GM12878 (cell line): ENCODE data around the gene CLCNKB. TPM values are rescaled to one million over a fixed set of nuclear protein-coding genes. Genes with fewer than 3 reads are reported as not detected.

Experiments
- ATAC-seq: fragments of 200-7000 bp; cut with Tn5 transposase; 3 replicates; pipeline ENCODE4 v1.9.1; 2020; ENCODE audit warnings: mild to moderate bottlenecking, moderate library complexity
- BruUV-seq: library from RNA; stranded (reverse); fragments of 400-500 nt; replicated peaks from 2 replicates; lab custom pipeline; 2021; lab: Mats Ljungman, UMichigan
- CTCF ChIA-PET: fragments of 300-600 bp; sonication (Branson Sonifier 250); formaldehyde crosslinking; extraction: SDS; loops from one replicate; lab custom pipeline; 2021; ENCODE audit warnings: inconsistent platforms; lab: Yijun Ruan, JAX
- POLR2A ChIA-PET: fragments of 350-600 bp; formaldehyde crosslinking; extraction: SDS; loops from one replicate; lab custom pipeline; 2021; ENCODE audit warnings: inconsistent platforms; lab: Charles Lee
- RAD21 ChIA-PET: fragments of 300-600 bp; sonication (Branson Sonifier 250); formaldehyde crosslinking; loops from one replicate; lab custom pipeline; 2023; ENCODE audit warnings: antibody characterized with exemption; ENCODE audit not compliant: unreplicated experiment; lab: Charles Lee
- SMC1A ChIA-PET: fragments of 300-600 bp; sonication (Branson Sonifier 250); formaldehyde crosslinking; loops from one replicate; lab custom pipeline; 2023; ENCODE audit not compliant: unreplicated experiment, uncharacterized antibody; lab: Charles Lee
- DNase-seq: peaks from one replicate; pipeline ENCODE4 v3.0.0-alpha.2; 2011; ENCODE audit warnings: low read depth, low spot score
- FAIRE-seq: peaks from 3 replicates; lab custom pipeline; 2011; peaks lifted over from hg19 to GRCh38; lab: Jason Lieb, UNC
- H2AFZ ChIP-seq: 2 replicates; pipeline ENCODE4 v1.6.0; 2011; ENCODE audit warnings: low read depth, low read length, control low read depth; ENCODE audit not compliant: control insufficient read depth
- H3K27ac ChIP-seq: 2 replicates; pipeline ENCODE4 v1.5.1; 2011; ENCODE audit warnings: control low read depth; ENCODE audit not compliant: control insufficient read depth, insufficient read depth
- H3K27me3 ChIP-seq, 2 experiments: replicated peaks in 1 of 2; 2 replicates each; pipeline versions ENCODE4 v1.6.0 to v1.6.1; 2011; ENCODE audit warnings: low read length in 1 of 2; ENCODE audit not compliant: control insufficient read depth in 2 of 2, insufficient read depth in 2 of 2
- H3K36me3 ChIP-seq, 2 experiments: 2 replicates each; pipeline ENCODE4 v1.5.1; 2011; ENCODE audit warnings: low read length in 1 of 2; ENCODE audit not compliant: control insufficient read depth in 2 of 2, insufficient read depth in 2 of 2
- H3K4me1 ChIP-seq: 2 replicates; pipeline ENCODE4 v1.6.1; 2011; ENCODE audit warnings: mild to moderate bottlenecking, low read length, moderate library complexity, mixed read lengths; ENCODE audit not compliant: control insufficient read depth, insufficient read depth
- H3K4me2 ChIP-seq: 2 replicates; pipeline ENCODE4 v1.6.0; 2011; ENCODE audit warnings: control low read depth; ENCODE audit not compliant: control insufficient read depth, insufficient read depth
- H3K4me3 ChIP-seq: fragments of 200-600 bp; sonication (generic); 2 replicates; pipeline ENCODE4 v1.5.1; 2016
- H3K79me2 ChIP-seq: 2 replicates; pipeline ENCODE4 v1.6.0; 2011; ENCODE audit warnings: low read length; ENCODE audit not compliant: control insufficient read depth, insufficient read depth
- H3K9ac ChIP-seq: 2 replicates; pipeline ENCODE4 v1.8.0; 2011; ENCODE audit warnings: low read length, control low read depth, mixed read lengths; ENCODE audit not compliant: control insufficient read depth, insufficient read depth
- H3K9me3 ChIP-seq: replicated peaks from 3 replicates; pipeline ENCODE4 v1.5.1; 2011; ENCODE audit warnings: mild to moderate bottlenecking, low read length; ENCODE audit not compliant: control insufficient read depth, insufficient read depth
- H4K20me1 ChIP-seq: 2 replicates; pipeline ENCODE4 v1.6.0; 2011; ENCODE audit not compliant: control insufficient read depth, insufficient read depth
- CHD2 ChIP-seq: IDR thresholded peaks from 2 replicates; pipeline ENCODE4 v1.6.1; 2011; ENCODE audit warnings: low read depth, low read length, improper control_type of control experiment, borderline replicate concordance
- DPF2 ChIP-seq: fragments of 450-650 bp; IDR thresholded peaks from 2 replicates; pipeline ENCODE4 v1.6.1; 2017; ENCODE audit warnings: mild to moderate bottlenecking
- FOS ChIP-seq: IDR thresholded peaks from 3 replicates; pipeline ENCODE4 v1.6.1; 2011; ENCODE audit warnings: borderline replicate concordance; ENCODE audit not compliant: insufficient read length; ENCODE audit errors: extremely low read depth
- FOXK2 ChIP-seq: fragments of 450-650 bp; IDR thresholded peaks from 2 replicates; pipeline ENCODE4 v1.6.1; 2017; ENCODE audit warnings: mild to moderate bottlenecking, moderate library complexity
- HSF1 ChIP-seq: fragments of 150-350 bp; IDR thresholded peaks from 2 replicates; pipeline ENCODE4 v1.6.1; 2014; ENCODE audit warnings: mild to moderate bottlenecking, low read depth, low read length
- IRF5 ChIP-seq: fragments of 450-650 bp; IDR thresholded peaks from 2 replicates; pipeline ENCODE4 v1.6.1; 2017; ENCODE audit warnings: borderline replicate concordance
- LARP7 ChIP-seq: fragments of 450-650 bp; IDR thresholded peaks from 2 replicates; pipeline ENCODE4 v1.6.1; 2017; ENCODE audit warnings: mild to moderate bottlenecking
- MEF2A ChIP-seq: IDR thresholded peaks from 2 replicates; pipeline ENCODE4 v1.6.1; 2011; ENCODE audit warnings: low read depth, mild to moderate bottlenecking, low read length, moderate library complexity; ENCODE audit not compliant: insufficient read depth
- SIN3A ChIP-seq: IDR thresholded peaks from 2 replicates; pipeline ENCODE4 v1.6.1; 2012; ENCODE audit warnings: low read depth, low read length, improper control_type of control experiment
- SPI1 ChIP-seq: IDR thresholded peaks from 2 replicates; pipeline ENCODE4 v1.6.1; 2011; ENCODE audit warnings: low read depth, mild to moderate bottlenecking, low read length, moderate library complexity, borderline replicate concordance; ENCODE audit not compliant: insufficient read depth
- ZBTB11 ChIP-seq: fragments of 450-650 bp; formaldehyde crosslinking; IDR thresholded peaks from 2 replicates; pipeline ENCODE4 v1.5.0; 2022; ENCODE audit warnings: mild to moderate bottlenecking, missing genetic modification characterization
- ZBTB40 ChIP-seq: fragments of 450-650 bp; IDR thresholded peaks from 2 replicates; pipeline ENCODE4 v1.6.1; 2016; ENCODE audit warnings: mild to moderate bottlenecking, moderate library complexity, borderline replicate concordance
- ZNF622 ChIP-seq: fragments of 450-650 bp; IDR thresholded peaks from 2 replicates; pipeline ENCODE4 v1.6.1; 2017; ENCODE audit warnings: mild to moderate bottlenecking, inconsistent platforms
- WGBS: methylation state at CpG from one replicate; pipeline ENCODE4 v1.1.6; 2016; ENCODE audit warnings: low lambda C conversion rate; ENCODE audit not compliant: insufficient replicate concordance, insufficient coverage; ENCODE audit errors: missing lambda C conversion rate; 5-methylcytosine and 5-hydroxymethylcytosine counted together
- in situ Hi-C: fragments of 300-500 bp; cut with MboI; formaldehyde crosslinking; loops from 9 replicates; pipeline ENCODE4 v1.14.3; 2018; ENCODE audit warnings: mixed read lengths
- intact Hi-C: fragments of 100-400 bp; cut with micrococcal nuclease; formaldehyde crosslinking; loops from one replicate; pipeline ENCODE4 v1.14.2; 2022; ENCODE audit not compliant: unreplicated experiment
- polyA plus RNA-seq, 11 experiments: library from polyadenylated mRNA; depleted of rRNA in 4 of 11; unstranded in 6 of 11; stranded (reverse) in 5 of 11; fragments of >200 nt; fragmentation: Nextera tagmentation in 4 of 11; fragmentation: Illumina TruSeq in 1 of 11; extraction: Ambion mirVana in 4 of 11; extraction: Trizol in 1 of 11; gene quantifications; 1 replicate in 1 of 11; 2 replicates in 10 of 11; pipeline versions ENCODE4 v1.2.1 to v1.2.3, GENCODE V29; 2011 to 2016; ENCODE audit warnings: inconsistent platforms in 2 of 11, missing spikeins in 2 of 11, low read depth in 1 of 11
- total RNA-seq, 4 experiments: library from RNA; depleted of rRNA in 3 of 4; stranded (reverse); fragments of >200 nt in 3 of 4; fragmentation: Illumina TruSeq in 1 of 4; extraction: Trizol in 1 of 4; gene quantifications; 2 replicates each; pipeline versions ENCODE4 v1.2.1 to v1.2.3, GENCODE V29; 2013 to 2021

Gene CLCNKB
- total and polyA plus RNA-seq, 10 of the 15 experiments (the other 5 are each of a cell fraction or from before 2014, with no cell fraction given) = 0.05 TPM; not detected in 9

- ChIA-PET SMC1A (no interaction called here), CTCF (interaction anchor here (0.8 to 1.3 kb wide), 3 partner anchors 31 to 246 kb away, joined by 3 to 7 read pairs (median 5); no protein-coding TSS in a partner anchor), POLR2A (no interaction called here), RAD21 (no interaction called here)
- no peak overlapping the region for H3K27ac ChIP-seq
- in situ Hi-C loops = no loop called here
- no peak for FAIRE-seq
- ATAC-seq = no peak
- no peak overlapping the region for H3K4me2 ChIP-seq
- no peaks in the 10 kb centered on the region for H3K4me1 ChIP-seq
- H3K27me3 ChIP-seq = no peaks in the 10 kb centered on the region
- no TSS peak for BruUV-seq
- WGBS = 23% methylated on average over 7 of the region's 8 CpGs
- H3K79me2 ChIP-seq = no peaks in the 10 kb centered on the region
- H4K20me1 ChIP-seq = no peaks in the 10 kb centered on the region
- DNase-seq = no peak
- H3K4me3 ChIP-seq = no peak overlapping the region
- H3K9ac ChIP-seq = no peak overlapping the region
- no peaks in the 10 kb centered on the region for H3K9me3 ChIP-seq
- no peak overlapping the region for H2AFZ ChIP-seq
- H3K36me3 ChIP-seq = no peaks in the 10 kb centered on the region
- intact Hi-C loops = no loop called here
- TF ChIP-seq CHD2 (no peak), ZNF622 (no peak), DPF2 (no peak), ZBTB40 (no peak), SPI1 (no peak), ZBTB11 (CRISPR knock-in tag) (no peak), FOXK2 (no peak), LARP7 (no peak), SIN3A (no peak), HSF1 (no peak), FOS (no peak), MEF2A (no peak), IRF5 (no peak)
These were observed 2.4 kb upstream of the CLCNKB start for GRCh38 chr1:16041200-16041599.
